Measurements from ENCODE around the gene LSM6. TPM values are rescaled to one million over a fixed set of nuclear protein-coding genes. Genes with fewer than 3 reads are reported as not detected.
A peak's percentile ranks its signal among the peaks of the same experiment; 100 is the strongest.

Gene LSM6
- 10 to 100 TPM; 20.2 to 24.7 TPM for total RNA-seq
- long read RNA-seq, transcript LSM6-201 (4 exons, 2,259 nt), result major isoform, 8 of 13 reads
- long read RNA-seq, partial matches to known transcripts, result 1 of 13 reads
- long read RNA-seq, other reads (novel, unspliced or antisense), result 2 of 13 reads

DNA sequence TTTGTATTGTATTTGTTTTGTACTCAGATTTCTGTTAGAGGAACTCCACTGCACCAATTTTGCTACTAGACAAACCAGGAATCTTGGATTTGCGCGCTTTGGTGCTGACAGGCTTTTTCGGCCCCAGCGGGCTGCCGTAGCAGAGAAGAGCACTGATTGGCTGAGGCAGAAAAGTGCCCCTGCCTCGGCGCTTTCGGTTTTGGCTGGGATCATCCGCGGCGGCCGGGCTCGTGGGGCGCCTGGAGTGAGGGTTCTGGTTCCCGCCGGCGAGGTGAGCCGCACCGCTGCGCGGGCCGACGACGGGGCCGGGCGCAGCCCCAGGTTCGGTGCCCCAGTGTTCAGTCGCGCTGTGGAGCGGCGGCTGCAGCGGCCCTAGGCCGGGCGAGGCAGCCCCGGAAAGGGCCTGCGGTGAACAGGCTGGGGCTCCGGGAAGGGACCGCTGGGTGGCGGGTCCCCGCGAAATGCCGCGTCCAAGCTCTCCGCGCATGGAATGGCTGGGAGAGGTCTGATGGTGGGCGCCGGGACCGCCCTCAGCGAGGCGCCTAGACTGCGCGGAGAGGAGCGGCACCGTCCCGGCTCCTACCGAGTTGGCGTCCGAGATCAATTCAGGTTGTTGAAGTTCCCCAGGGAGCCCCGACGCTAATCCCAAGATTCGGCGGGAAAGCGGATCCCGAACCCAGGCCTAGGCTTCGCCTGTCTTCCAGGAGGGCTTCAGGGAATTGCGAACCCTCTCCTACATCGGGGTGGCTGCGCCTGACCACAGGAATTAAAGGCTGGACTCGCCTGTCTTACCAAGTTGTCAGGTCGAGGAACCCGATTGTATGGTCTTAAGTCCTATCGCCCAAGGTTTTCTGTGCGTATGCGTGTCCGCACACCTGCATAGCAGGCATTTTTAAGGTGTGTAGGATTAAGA, at the start of gene LSM6:
Gene LSM6 (plus strand): TSS at position 178 of the 913 bp plus-strand sequence. CDS start 7,204 bp downstream, outside the sequence.
- DNase-seq (peak; percentile 86 to 90), ATAC-seq (peak; percentile 99)
- intact Hi-C loops (cut with DNase I, micrococcal nuclease), result no loop called here

DNA sequence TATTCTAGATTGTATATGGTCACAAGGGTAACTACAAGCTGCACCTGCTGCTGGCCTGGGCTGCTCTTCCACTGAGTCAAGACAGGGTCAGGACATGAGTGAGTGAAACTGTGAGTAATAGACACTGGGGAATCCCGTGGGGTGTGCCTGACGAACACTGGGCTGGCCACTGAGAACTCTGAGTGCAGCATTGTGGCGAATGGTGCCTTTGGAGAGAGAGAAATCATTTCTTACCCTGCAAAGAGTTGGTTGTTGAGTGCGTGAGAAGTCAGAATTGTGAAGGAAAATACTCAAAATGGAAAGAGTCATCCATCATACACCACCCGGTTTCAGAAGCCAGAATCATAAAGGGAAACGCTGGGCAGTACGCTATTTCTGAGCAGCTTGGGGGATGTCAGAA, 43.1 kb upstream of the LSM6 start:
- DNase-seq, result no peak
- no peak for ATAC-seq
- intact Hi-C loops (cut with DNase I, micrococcal nuclease), result no loop called here

DNA sequence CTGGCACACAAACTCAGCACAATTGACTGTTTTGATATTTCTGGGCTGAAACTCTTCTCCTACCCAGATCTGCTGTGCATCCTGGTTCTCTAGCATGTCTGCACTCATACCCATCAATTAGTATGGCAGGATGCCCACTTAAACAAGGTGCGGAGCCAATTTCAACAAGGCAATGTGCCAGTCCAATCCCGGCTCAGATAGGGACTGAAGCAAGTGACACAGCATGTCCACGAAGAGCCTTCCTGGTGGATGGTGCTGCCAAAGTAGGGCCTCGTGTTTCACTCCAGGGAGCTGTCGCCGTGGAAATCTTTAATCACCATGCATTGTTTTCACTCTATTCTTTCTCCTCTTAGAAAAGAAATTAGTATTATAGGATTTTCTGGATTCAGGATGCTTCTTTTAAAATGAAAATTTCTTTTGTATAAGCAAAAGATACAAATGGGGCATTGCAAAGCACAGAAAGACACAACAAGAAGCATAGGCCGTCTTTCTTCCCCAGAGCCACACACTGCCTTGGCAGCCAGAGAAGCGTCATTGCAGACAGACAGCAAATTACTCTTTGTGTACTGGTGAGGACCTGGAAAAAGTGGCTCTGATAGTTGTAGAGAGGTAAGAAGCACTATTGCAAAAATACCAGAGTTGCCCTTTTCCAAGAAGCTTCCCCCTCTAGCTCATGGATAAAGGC, 40.6 kb upstream of the LSM6 start:
- ATAC-seq (peak; percentile 99), DNase-seq (peak; percentile 69 to 72)
- intact Hi-C loops (cut with DNase I, micrococcal nuclease), result no loop called here

DNA sequence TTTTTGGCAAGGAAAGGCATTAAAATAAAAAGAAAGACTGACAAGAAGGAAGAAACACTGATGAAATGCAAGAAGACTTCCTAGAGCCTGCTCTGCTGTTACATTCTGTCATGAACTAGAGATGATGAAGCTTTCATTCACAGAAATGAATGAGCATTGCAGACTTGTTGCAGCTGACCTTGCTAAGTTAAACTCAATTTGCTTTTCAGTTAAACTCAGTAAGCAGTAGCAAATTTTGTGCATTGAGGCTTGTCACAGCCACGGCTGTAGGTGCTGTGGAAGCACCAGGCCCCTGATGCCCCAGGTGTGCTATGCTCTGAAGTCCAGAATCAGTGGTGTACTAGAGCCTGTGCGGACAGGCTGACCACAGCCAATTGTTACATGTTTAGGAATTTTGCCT, 39.6 kb upstream of the LSM6 start:
- DNase-seq (no peak), ATAC-seq (no peak)
- intact Hi-C loops (cut with DNase I, micrococcal nuclease), result no loop called here

DNA sequence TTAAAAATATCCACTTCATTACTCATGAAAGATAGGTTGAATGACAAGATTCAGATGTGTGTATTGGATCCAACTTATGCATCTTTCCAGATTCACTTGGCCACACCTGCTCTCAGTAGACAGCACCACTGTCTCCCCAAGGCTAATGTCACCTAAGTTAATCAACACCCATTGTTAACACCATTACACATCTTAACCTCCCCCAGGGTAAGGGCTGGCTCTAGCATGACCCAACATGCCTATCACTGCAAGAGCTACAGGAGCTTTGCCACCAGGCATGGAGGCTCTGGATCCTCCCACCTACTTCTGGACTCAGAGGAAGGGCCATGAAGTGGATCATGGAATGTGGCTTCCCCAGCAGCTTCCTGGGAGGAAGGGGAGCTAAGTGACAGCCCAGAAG, 32.8 kb upstream of the LSM6 start:
- DNase-seq, result no peak
- intact Hi-C loops (cut with DNase I, micrococcal nuclease), result no loop called here

DNA sequence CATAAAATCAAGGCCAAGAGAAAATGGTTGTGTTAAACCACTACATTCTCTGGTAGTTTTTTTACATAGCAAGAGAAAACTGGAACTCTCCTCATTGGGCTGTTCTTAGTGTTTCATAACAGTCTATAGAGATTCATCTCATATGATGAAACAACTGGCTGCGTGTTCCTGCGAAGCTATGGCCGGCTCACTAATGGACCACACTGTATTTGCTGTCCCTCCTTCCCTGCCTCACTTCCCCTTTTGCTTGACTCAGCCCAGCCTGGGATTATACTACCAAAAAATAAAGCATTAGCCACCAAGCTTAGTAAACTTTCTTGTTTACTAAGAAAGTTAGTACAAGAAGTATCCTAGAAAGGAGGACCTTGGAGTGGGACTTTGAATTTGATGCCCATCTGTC, 31.6 kb upstream of the LSM6 start:
- DNase-seq, result no peak
- no peak for ATAC-seq

More for the DNA sequence above, 32.8 kb upstream of the LSM6 start:
- no peak for ATAC-seq

DNA sequence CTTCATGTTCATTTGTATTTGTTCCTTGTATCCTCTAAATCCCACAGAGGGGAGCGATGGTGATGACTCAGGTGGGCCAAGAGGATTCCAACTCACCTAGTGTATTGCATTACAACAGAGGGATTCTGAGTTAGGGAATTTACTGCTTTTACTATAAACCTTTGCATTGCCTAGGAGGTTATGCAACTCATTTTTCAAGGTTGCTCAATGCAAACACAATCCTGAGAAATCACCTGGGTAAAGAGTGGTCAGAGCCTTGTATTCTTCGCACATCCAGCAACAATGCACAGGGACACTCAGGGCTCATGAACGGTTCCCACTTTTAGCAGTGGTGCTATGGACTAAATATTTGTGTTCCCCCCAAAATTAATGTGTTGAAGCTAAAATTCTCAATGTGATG, 28.6 kb upstream of the LSM6 start:
- ATAC-seq, result no peak
- intact Hi-C loops (cut with DNase I, micrococcal nuclease), result no loop called here
- no peak for DNase-seq

More for the DNA sequence above, 31.6 kb upstream of the LSM6 start:
- intact Hi-C loops (cut with DNase I, micrococcal nuclease), result no loop called here

DNA sequence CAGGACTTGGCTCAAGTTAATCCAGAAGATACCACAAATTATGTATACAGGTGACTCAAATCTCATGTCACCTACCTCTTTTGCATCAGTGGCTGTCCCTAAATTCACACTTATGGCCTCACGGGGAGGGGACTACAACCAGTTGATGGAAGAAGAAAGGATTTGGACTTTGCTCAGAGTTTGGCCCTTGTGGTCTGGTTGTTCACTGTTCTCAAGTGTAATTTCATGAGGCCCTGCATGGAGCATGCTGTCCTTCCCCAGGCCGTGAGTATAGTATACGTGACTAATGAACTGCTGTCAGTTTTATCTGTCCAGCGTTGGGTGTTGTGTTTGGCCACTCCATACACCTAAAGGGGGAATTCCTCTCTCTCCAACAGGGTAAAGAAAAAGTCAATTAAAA, 27.5 kb upstream of the LSM6 start:
- ATAC-seq (no peak), DNase-seq (no peak)
- intact Hi-C loops (cut with DNase I, micrococcal nuclease), result no loop called here

DNA sequence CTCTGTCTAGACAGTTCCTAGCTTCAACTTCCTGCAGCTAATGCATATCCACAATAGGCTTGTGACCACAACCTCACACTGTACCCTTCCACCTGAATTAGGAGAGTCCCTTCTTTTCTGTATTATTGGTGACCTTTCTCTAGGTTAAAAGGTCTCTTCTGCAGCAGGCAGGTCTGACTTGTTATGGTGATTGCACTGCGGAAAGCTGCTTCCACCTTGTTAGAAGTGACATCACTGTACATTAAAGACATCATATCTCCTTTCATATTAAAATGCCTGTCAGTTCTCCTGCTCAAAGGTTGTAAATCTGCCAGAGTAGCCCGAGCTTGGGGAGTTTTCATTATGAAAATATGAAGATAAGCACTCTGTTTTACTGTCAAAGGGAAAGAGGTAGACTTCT, 21.5 kb upstream of the LSM6 start:
- ATAC-seq (no peak), DNase-seq (no peak)
- intact Hi-C loops (cut with DNase I, micrococcal nuclease), result no loop called here

DNA sequence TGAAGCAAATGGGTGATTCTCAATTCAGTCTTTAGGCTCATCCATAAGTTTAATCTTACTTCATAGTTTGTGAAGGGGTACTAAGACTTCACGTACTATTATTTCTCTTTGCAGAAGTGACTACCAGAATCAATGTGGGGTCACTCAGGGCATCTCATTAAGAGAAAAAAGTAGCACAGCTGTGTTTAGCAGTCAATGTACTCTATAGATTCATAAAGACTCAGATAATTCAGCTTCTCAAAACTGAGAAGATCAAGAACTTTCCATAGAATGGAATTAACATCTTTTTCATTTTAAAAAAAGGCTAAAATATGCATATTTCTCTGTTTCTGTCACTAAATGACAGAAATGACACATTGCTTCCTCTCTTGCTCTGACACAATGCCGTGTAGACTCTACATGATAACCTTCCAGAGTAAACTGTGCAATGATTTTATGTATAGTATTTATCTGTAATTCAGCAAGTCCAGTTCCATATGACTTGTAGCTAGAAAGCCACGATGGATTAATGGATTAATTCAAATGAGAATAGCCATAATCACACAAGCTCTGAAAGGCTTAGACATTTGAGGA, 20.3 kb upstream of the LSM6 start:
- no peak for DNase-seq

DNA sequence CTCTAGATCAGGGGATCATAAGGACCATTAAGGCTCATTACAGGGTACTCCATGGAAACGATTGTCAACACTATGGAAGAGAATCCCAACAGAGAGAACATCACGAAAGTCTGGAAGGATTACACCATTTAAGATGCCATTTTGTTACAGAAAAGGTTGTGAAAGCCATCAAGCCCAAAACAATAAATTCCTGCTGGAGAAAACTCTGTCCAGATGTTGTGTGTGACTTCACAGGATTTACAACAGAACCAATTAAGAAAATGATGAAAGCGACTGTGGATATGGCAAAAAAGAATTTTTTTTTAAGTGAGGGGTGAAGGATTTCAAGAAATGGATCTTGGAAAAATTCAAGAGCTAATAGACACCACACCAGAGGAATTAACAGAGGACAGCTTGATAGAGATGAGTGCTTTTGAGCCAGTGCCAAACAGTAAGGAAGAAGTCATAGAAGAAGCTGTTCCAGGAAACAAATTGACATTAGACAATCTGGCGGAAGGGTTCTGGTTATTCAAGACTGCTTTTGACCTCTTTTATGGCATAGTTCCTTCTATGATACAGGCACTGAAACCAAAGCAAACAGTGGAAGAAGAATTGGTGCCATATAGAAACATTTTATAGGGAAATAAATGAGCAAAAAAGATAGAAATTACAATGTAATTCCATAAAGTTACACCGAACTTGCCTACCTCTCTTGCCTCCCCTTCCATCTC, 17.3 kb upstream of the LSM6 start:
- ATAC-seq, result peak; percentile 86
- intact Hi-C loops (cut with DNase I, micrococcal nuclease), result no loop called here
- DNase-seq, result no peak

More for the DNA sequence above, 20.3 kb upstream of the LSM6 start:
- intact Hi-C loops (cut with DNase I, micrococcal nuclease), result no loop called here
- no peak for ATAC-seq

DNA sequence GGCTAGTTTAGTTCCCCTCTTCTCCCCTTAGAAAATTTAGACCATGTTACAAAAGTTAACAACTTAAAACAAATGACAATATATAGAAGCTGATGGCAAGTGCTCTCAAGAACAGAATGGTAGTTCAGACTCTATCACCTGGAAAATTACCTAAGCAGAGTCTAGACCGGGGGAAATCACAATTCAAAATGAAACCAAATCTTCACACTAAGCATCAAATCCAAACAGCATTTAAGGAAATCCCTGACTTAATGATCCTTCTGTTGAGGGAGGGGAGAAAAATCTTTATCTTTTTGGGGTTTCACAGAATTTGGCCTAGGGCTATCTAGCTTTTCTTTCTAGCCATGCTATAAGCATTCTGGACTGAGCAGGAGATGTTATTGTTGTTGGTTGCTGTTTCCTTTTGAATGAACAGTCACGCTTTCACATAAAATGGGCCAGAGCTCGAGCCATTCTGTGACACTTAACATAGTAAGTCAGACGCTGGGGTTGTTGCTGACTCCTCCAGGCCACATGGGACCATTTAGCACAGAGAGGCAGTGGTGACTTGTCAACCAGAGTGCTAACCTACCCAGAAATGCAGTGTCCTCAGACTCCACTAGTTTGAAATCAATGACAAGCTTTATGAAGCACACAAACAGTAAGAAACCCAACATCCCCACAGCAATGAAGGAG, 16.0 kb upstream of the LSM6 start:
- intact Hi-C loops (cut with DNase I, micrococcal nuclease), result no loop called here
- no peak for ATAC-seq
- DNase-seq, result no peak

DNA sequence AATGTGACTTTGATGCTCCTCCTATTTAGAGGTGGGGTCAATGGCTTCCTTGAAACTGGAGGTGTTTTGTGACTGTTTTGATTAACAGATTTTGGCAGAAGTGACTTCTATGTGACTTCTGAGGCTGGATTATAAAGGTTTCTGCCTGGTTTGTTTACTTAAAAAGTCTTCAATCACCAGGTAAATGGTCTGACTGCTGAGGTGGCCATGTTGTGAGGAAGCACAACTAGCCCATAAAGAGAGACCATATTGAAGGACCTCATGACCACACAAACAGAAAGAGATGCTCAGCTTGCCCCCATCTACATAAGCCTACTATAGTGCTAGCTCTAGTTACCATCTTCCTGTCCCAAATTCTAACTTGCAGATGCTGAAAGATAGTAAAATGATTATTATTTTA, 14.3 kb upstream of the LSM6 start:
- no peak for ATAC-seq
- intact Hi-C loops (cut with DNase I, micrococcal nuclease), result no loop called here
- DNase-seq, result no peak

DNA sequence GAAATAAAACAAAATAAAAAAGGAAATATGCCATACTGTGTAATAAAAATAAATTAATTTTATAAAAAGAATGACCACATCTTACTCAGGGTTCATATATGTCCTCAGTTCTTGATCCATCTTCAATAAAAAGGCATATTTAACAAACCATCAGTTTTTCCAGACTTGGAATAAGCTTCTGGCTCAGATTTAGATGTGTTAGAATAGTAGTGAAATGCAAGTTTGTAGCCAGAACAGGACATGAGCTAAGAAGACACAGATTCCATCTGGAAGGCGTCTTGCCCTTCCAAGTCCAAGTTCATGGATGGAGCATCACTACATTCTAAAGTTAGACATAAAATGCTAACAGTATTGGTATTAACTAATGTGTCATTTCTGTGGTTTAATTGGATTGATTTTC, 10.3 kb upstream of the LSM6 start:
- DNase-seq (no peak), ATAC-seq (no peak)
- intact Hi-C loops (cut with DNase I, micrococcal nuclease), result no loop called here

DNA sequence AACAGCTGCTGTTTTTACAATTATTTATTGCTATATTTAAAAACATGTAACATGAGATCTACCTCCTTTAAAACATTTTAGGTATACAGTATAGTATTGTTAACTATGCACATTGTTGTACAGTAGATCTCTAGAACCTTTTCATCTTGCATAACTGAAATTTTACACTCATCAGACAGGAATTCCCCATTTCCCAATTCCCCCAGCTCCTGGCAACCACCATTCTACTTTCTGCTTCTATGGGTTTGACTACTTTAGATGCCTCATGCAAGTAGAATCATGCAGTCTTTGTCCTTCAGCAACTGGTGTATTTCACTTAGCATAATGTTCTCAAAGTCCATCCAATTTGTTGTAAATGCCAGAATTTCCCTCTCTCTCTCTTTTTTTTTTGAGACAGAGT, 9.7 kb upstream of the LSM6 start:
- DNase-seq (no peak), ATAC-seq (no peak)
- intact Hi-C loops (cut with DNase I, micrococcal nuclease), result no loop called here

DNA sequence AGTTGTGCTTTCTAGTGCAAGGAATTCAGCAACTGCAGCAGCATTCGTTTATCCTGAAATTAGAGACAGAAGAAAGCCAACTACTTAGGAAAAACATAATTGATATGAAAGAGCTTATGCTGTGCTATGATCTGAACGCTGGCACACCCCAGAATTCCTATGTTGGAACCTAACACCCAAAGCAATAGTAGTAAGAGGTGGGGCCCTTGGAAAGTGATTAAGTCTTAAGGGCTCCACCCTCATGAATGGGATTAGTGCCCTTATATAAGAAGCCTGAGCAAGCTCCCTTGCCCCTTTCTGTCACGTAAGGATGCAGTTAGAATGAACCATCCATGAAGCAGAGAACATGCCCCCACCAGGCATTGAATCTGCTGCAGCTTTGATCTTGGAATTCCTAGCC, 5.4 kb upstream of the LSM6 start:
- ATAC-seq (no peak), DNase-seq (no peak)
- intact Hi-C loops (cut with DNase I, micrococcal nuclease), result no loop called here

DNA sequence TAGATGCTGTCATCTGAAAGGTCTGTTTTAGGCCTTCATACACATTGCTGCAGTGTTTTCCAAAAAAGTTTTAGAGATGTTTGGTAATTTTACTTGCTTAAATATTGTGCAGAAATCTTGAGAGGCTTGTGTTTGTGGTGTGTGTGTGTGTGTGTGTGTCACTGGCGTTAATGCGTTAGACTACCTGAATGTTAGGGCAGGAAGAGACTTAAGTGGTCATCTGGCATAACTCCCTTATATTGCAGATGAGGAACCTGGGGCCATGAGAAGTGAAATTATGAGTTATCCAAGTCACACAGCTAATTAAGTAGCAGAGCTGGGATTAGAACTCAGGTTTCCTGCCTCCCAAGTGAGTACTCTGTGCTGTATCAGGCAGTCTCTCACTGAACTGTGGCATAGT, 1.4 kb downstream of the LSM6 start:
- ATAC-seq (no peak), DNase-seq (no peak)
- intact Hi-C loops (cut with DNase I, micrococcal nuclease), result no loop called here

DNA sequence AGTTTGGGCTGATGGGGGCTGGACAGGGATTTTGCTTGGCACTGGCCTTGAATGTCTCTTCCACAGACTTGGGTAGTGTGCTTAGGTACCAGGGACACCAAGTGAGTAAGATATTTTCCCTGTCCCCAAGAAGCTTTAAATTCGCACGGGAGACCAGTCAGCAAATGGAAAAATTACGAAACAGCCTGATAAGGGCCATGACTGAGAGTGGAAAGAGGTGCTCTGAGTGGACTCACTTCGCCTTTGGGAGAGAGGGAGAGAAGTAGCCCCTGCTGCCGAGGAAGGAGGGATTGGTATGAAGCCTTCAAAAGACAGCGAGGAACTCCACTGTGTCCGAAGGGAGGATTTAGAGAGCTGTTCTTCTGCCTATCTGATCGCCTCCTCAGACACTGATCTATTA, 2.6 kb downstream of the LSM6 start:
- no peak for DNase-seq
- intact Hi-C loops (cut with DNase I, micrococcal nuclease), result no loop called here
- ATAC-seq, result no peak

Data from left colon (tissue), 2 donors.